Measurements from ENCODE around the gene CD200. TPM values are rescaled to one million over a fixed set of nuclear protein-coding genes. Genes with fewer than 3 reads are reported as not detected.

The CD200 gene
- total and polyA plus RNA-seq, 2 of the 4 experiments (the other 2 are of a cell fraction) = 1.1 to 1.7 TPM

DNA sequence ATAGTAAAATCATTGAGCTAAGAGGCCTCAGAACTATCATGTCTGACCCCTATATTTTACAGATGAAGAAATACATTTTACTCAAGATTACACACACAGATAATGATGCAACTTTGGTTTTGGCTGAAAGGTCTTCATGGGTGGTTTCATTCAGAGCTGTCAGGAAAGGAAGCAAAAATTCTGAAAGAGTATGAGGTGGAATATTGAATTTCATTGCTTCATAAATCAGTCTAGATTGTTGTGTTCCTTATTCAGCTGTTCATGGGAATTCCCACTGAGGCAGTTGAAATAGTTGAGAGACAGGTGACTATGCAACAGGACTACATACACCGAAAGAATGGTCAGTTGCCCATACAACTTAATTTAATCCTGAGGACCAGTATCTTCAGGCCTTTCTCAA lies 39.4 kb downstream of the CD200 start:
- Histone ChIP-seq H3K9ac (ENCODE audit: low read depth, low read length) (no peak overlapping the region), H3K27me3 (ENCODE audit: control insufficient read depth, insufficient read depth, low read length) (no peaks in the 10 kb centered on the region), H2BK20ac (ENCODE audit: low read depth, low read length) (no peak overlapping the region), H3K56ac (ENCODE audit: extremely low read depth, insufficient read depth, low read length) (no peak overlapping the region), H4K20me1 (ENCODE audit: insufficient read depth, low read length) (no peaks in the 10 kb centered on the region), H3K36me3 (ENCODE audit: control insufficient read depth, insufficient read depth, low read length) (no peaks in the 10 kb centered on the region), H4K91ac (ENCODE audit: insufficient read depth, low read depth, low read length) (no peak overlapping the region), H3K4me2 (ENCODE audit: low read depth, low read length) (no peak overlapping the region), H2AK5ac (ENCODE audit: low read depth, low read length) (no peak overlapping the region), H2AK9ac (replicated peaks; ENCODE audit: low read depth, low read length, poor library complexity) (no peak overlapping the region), H2BK120ac (ENCODE audit: low read depth, low read length) (no peak overlapping the region), H2BK15ac (ENCODE audit: low read depth, low read length) (no peak overlapping the region), H3K9me1 (ENCODE audit: insufficient read depth, low read length) (no peaks in the 10 kb centered on the region), H3K27ac (ENCODE audit: insufficient read depth, low read length) (no peak overlapping the region), H3K4ac (ENCODE audit: low read depth, low read length) (no peak overlapping the region), H3K4me3 (ENCODE audit: insufficient read depth, low read depth, low read length) (no peak overlapping the region), H3K18ac (ENCODE audit: low read depth, low read length) (no peak overlapping the region), H3K4me1 (ENCODE audit: control insufficient read depth, insufficient read depth, low read length) (peaks cover 3% of the 10 kb centered on the region; the same call in 1 of the 2 replicates), H2BK5ac (ENCODE audit: low read depth, low read length, poor library complexity, severe bottlenecking) (no peak overlapping the region), H4K8ac (ENCODE audit: low read depth in 2 of 2, low read length in 2 of 2) (no peak overlapping the region), H2AFZ (replicated peaks; ENCODE audit: low read length, poor library complexity) (no peak overlapping the region), H3K79me1 (ENCODE audit: low read depth in 1 of 2, low read length in 2 of 2) (no peaks in the 10 kb centered on the region), H3K9me3 (ENCODE audit: control insufficient read depth, insufficient read depth, low read length) (no peaks in the 10 kb centered on the region), H4K5ac (ENCODE audit: low read depth, low read length) (no peak overlapping the region), H3K23ac (ENCODE audit: low read depth, low read length) (no peak overlapping the region), H3K14ac (replicated peaks; ENCODE audit: low read depth, low read length) (no peak overlapping the region)
- ChIA-PET CTCF (no interaction called here), POLR2A (ENCODE audit: unreplicated experiment) (no interaction called here)
- in situ Hi-C loops (cut with MboI; ENCODE audit: low sequenced_read_pairs) = no loop called here
- dilution Hi-C loops (cut with HindIII; ENCODE audit: low sequenced_read_pairs, unreplicated experiment) = no loop called here
- no peak for DNase-seq
- BruUV-seq (replicated peaks) = no TSS peak
- TF ChIP-seq SMC3 (IDR thresholded peaks at IDR 0.05; ENCODE audit: low read depth, low read length) (no peak), MXI1 (IDR thresholded peaks at IDR 0.05; ENCODE audit: borderline replicate concordance, low read depth, low read length) (no peak), RAD21 (IDR thresholded peaks at IDR 0.05; ENCODE audit: low read length) (no peak), CEBPB (IDR thresholded peaks at IDR 0.05; ENCODE audit: low read depth, low read length) (0 out of 2 replicates have a peak, but pooled peaks have one; percentile 16)
- no CpG with 5 or more reads among the region's 1 CpG for WGBS, 2 experiments (ENCODE audit: extremely low coverage in 2 of 2, insufficient read length in 1 of 2)
- intact Hi-C loops (cut with micrococcal nuclease) = no loop called here
- no peak for ATAC-seq (ENCODE audit: low read depth)

Measured in IMR-90 (cell line).